Subcutaneous adipose tissue (tissue), 4 donors: ENCODE data around the gene SHISA7. TPM values are rescaled to one million over a fixed set of nuclear protein-coding genes. Genes with fewer than 3 reads are reported as not detected.
A peak's percentile ranks its signal among the peaks of the same experiment; 100 is the strongest.

Experiments used
- CTCF ChIP-seq: fragments of 450-650 bp; IDR thresholded peaks from one replicate; pipeline ENCODE4 v1.5.1; 2016; ENCODE audit warnings: low read depth, mild to moderate bottlenecking, control low read depth, antibody characterized with exemption, moderate library complexity
- total RNA-seq, 4 donors: library from RNA; depleted of rRNA; stranded (reverse); fragments of >200 nt; gene quantifications; one replicate each; pipeline ENCODE4 v1.1.0, GENCODE V29; 2016

SHISA7 gene
- total RNA-seq, 4 donors from 2014 or later: 0.16 TPM; not detected in 3

- no peak for TF ChIP-seq CTCF
Observed at GRCh38 chr19:55390461-55390880, 52.6 kb downstream of the SHISA7 start.

- no peak for TF ChIP-seq CTCF
Observed at GRCh38 chr19:55389386-55390317, 53.4 kb downstream of the SHISA7 start.

- TF ChIP-seq CTCF: no peak
Observed at GRCh38 chr19:55387736-55388497, 55.2 kb downstream of the SHISA7 start.

- no peak for TF ChIP-seq CTCF
Observed at GRCh38 chr19:55386493-55386971, 56.6 kb downstream of the SHISA7 start.

GRCh38 chr19:55385724-55386492 is 57.2 kb downstream of the SHISA7 start, which contains the start of gene RPL28:
Gene RPL28 (plus strand): TSS chr19:55385932. CDS start chr19:55386358, 426 bp downstream.
- TF ChIP-seq CTCF: no peak

- TF ChIP-seq CTCF: peak; percentile 20
Observed at GRCh38 chr19:55384920-55385723, 58.0 kb downstream of the SHISA7 start.
